HepG2 (cell line): Measurements from ENCODE around the gene EIF2B1. TPM values are rescaled to one million over a fixed set of nuclear protein-coding genes. Genes with fewer than 3 reads are reported as not detected.

Source experiments
- DMAP1 ChIP-seq: IDR thresholded peaks from 2 replicates; pipeline ENCODE4 v1.6.1; 2016
- FOXJ3 ChIP-seq: sonication (generic); formaldehyde crosslinking; IDR thresholded peaks from 2 replicates; pipeline ENCODE4 v1.4.0; 2020; ENCODE audit warnings: missing genetic modification reagents, mild to moderate bottlenecking, borderline replicate concordance
- KDM5A ChIP-seq: fragments of 200-600 bp; sonication (generic); IDR thresholded peaks from 2 replicates; pipeline ENCODE4 v1.7.0; 2018; ENCODE audit warnings: antibody characterized with exemption, mild to moderate bottlenecking, low read length, borderline replicate concordance
- KDM5B ChIP-seq: sonication (generic); formaldehyde crosslinking; IDR thresholded peaks from 2 replicates; pipeline ENCODE4 v1.4.0; 2020; ENCODE audit warnings: missing genetic modification reagents, mild to moderate bottlenecking, borderline replicate concordance
- MBNL3 ChIP-seq: fragments of 250-450 bp; sonication (Bioruptor Pico); conservative IDR thresholded peaks from 2 replicates; pipeline ENCODE4 v1.8.0; 2022; ENCODE audit warnings: mild to moderate bottlenecking, inconsistent platforms
- MLXIP ChIP-seq: sonication (generic); formaldehyde crosslinking; IDR thresholded peaks from 2 replicates; pipeline ENCODE4 v1.9.0; 2021; ENCODE audit warnings: missing genetic modification reagents, borderline replicate concordance
- NRL ChIP-seq: sonication (generic); formaldehyde crosslinking; IDR thresholded peaks from 2 replicates; pipeline ENCODE4 v1.5.0; 2020; ENCODE audit warnings: missing genetic modification reagents, mild to moderate bottlenecking, moderate library complexity, borderline replicate concordance
- RFX1 ChIP-seq: fragments of 450-650 bp; IDR thresholded peaks from 2 replicates; pipeline ENCODE4 v1.6.1; 2017
- SP4 ChIP-seq: sonication (generic); formaldehyde crosslinking; IDR thresholded peaks from 2 replicates; pipeline ENCODE4 v1.8.1; 2023; ENCODE audit warnings: mild to moderate bottlenecking, missing genetic modification reagents
- SP5 ChIP-seq: IDR thresholded peaks from 2 replicates; pipeline ENCODE4 v1.6.1; 2016; ENCODE audit warnings: low read depth, borderline replicate concordance
- ZBTB34 ChIP-seq: sonication (generic); formaldehyde crosslinking; IDR thresholded peaks from 2 replicates; pipeline ENCODE4 v1.8.0; 2022; ENCODE audit warnings: mild to moderate bottlenecking, missing genetic modification reagents
- ZNF33A ChIP-seq: sonication (generic); formaldehyde crosslinking; IDR thresholded peaks from 2 replicates; pipeline ENCODE4 v1.5.1; 2020; ENCODE audit warnings: missing genetic modification reagents, mild to moderate bottlenecking, moderate library complexity, borderline replicate concordance
- ZSCAN12 ChIP-seq: sonication (generic); formaldehyde crosslinking; IDR thresholded peaks from 2 replicates; pipeline ENCODE4 v1.9.0; 2021; ENCODE audit warnings: mild to moderate bottlenecking, missing genetic modification reagents
- polyA plus RNA-seq, 8 experiments: library from polyadenylated mRNA; depleted of rRNA in 3 of 8; stranded (reverse) in 7 of 8; unstranded in 1 of 8; fragments of >200 nt; fragmentation: Illumina TruSeq in 4 of 8; extraction: Trizol in 4 of 8; gene quantifications; 2 replicates each; pipeline versions ENCODE4 v1.2.1 to v1.2.3, GENCODE V29; 2011 to 2016; ENCODE audit warnings: low read depth in 4 of 8, missing spikeins in 1 of 8, mixed read lengths in 1 of 8; ENCODE audit not compliant: insufficient read depth in 1 of 8
- total RNA-seq, 5 experiments: library from RNA; depleted of rRNA; stranded (reverse); fragments of >200 nt; fragmentation: Illumina TruSeq; extraction: Trizol; gene quantifications; 2 replicates each; pipeline ENCODE4 v1.2.3, GENCODE V29; 2016; ENCODE audit warnings: low read depth in 1 of 5
- TF ChIP-seq, protein P1 (sequence below): sonication (generic); formaldehyde crosslinking; IDR thresholded peaks from 2 replicates; pipeline ENCODE4 v1.5.1; 2020; ENCODE audit warnings: mild to moderate bottlenecking, missing genetic modification reagents
- TF ChIP-seq, protein P2 (sequence below): sonication (generic); formaldehyde crosslinking; IDR thresholded peaks from 2 replicates; pipeline ENCODE4 v1.4.0; 2020; ENCODE audit warnings: missing genetic modification reagents, borderline replicate concordance

EIF2B1 gene
- total and polyA plus RNA-seq, 2 of the 13 experiments (the other 11 are each of a cell fraction or from before 2014, with no cell fraction given) = 18.7 to 37.4 TPM

DNA sequence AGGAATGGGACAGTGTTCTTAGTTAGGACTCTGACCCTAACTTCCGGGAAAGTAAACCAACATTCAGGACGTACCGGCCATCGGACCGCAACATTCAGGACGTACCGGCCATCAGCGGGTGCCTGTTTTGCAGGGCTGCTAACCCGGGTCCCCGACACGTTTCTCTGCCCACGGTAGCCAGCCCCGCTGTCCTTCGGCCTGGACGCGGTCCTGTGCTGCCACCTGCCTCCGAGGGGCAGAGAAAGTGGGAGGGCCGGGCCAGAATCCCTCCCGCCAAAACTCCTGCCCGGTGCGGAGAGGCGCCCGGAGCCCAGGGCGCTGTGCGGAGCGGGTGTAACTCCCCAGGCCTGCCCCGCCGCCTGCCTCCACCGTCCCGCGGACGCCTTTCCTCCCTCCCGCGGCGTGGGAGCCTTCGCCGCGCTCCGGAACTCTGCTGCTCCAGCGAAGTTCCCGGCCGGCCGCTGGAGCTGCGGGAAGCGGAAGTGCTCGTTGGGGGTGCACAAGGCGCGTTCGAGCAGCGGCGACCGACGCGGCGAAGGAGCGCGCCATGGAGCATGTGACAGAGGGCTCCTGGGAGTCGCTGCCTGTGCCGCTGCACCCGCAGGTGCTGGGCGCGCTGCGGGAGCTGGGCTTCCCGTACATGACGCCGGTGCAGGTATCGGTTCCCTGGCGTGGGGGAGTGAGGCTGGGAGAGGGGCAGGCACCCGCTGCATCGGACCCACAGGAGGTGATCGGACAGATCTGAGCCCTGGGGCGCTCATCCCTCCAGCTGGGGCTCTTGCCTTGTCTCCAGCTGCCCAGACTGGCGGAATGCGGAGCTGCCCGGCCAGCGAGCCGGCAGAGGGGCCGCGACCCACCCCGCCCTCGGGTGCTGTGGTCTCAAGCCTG is 31.6 kb downstream of the EIF2B1 start, which contains the start of gene DDX55 (continued):
- TF ChIP-seq NRL (CRISPR knock-in tag) (peak; percentile 86; the same call in 1 of the 2 replicates), ZBTB34 (CRISPR knock-in tag) (no peak; the same call in 1 of the 2 replicates), MBNL3 (no peak), SP5 (CRISPR knock-in tag) (no peak; the same call in 1 of the 2 replicates), KDM5A (peak; percentile 100), MLXIP (CRISPR knock-in tag) (0 out of 2 replicates have a peak, but pooled peaks have one; percentile 69), KDM5B (CRISPR knock-in tag) (peak; percentile 97), FOXJ3 (CRISPR knock-in tag) (peak; percentile 23; the same call in 1 of the 2 replicates), DMAP1 (peak; percentile 100), SP4 (CRISPR knock-in tag) (peak; percentile 94), ZNF33A (CRISPR knock-in tag) (0 out of 2 replicates have a peak, but pooled peaks have one; percentile 94), ZSCAN12 (no peak; the same call in 1 of the 2 replicates), RFX1 (no peak)
- TF ChIP-seq, protein P1, sequence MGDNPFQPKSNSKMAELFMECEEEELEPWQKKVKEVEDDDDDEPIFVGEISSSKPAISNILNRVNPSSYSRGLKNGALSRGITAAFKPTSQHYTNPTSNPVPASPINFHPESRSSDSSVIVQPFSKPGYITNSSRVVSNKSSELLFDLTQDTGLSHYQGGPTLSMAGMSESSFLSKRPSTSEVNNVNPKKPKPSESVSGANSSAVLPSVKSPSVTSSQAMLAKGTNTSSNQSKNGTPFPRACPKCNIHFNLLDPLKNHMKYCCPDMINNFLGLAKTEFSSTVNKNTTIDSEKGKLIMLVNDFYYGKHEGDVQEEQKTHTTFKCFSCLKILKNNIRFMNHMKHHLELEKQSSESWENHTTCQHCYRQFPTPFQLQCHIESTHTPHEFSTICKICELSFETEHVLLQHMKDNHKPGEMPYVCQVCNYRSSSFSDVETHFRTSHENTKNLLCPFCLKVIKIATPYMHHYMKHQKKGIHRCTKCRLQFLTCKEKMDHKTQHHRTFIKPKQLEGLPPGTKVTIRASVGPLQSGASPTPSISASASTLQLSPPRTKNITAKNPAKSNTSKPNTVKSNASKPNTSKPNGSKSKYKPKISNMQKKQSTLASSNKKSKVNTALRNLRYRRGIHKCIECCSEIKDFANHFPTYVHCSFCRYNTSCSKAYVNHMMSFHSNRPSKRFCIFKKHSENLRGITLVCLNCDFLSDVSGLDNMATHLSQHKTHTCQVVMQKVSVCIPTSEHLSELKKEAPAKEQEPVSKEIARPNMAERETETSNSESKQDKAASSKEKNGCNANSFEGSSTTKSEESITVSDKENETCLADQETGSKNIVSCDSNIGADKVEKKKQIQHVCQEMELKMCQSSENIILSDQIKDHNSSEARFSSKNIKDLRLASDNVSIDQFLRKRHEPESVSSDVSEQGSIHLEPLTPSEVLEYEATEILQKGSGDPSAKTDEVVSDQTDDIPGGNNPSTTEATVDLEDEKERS (CRISPR knock-in tag) = no peak
- TF ChIP-seq, protein P2, sequence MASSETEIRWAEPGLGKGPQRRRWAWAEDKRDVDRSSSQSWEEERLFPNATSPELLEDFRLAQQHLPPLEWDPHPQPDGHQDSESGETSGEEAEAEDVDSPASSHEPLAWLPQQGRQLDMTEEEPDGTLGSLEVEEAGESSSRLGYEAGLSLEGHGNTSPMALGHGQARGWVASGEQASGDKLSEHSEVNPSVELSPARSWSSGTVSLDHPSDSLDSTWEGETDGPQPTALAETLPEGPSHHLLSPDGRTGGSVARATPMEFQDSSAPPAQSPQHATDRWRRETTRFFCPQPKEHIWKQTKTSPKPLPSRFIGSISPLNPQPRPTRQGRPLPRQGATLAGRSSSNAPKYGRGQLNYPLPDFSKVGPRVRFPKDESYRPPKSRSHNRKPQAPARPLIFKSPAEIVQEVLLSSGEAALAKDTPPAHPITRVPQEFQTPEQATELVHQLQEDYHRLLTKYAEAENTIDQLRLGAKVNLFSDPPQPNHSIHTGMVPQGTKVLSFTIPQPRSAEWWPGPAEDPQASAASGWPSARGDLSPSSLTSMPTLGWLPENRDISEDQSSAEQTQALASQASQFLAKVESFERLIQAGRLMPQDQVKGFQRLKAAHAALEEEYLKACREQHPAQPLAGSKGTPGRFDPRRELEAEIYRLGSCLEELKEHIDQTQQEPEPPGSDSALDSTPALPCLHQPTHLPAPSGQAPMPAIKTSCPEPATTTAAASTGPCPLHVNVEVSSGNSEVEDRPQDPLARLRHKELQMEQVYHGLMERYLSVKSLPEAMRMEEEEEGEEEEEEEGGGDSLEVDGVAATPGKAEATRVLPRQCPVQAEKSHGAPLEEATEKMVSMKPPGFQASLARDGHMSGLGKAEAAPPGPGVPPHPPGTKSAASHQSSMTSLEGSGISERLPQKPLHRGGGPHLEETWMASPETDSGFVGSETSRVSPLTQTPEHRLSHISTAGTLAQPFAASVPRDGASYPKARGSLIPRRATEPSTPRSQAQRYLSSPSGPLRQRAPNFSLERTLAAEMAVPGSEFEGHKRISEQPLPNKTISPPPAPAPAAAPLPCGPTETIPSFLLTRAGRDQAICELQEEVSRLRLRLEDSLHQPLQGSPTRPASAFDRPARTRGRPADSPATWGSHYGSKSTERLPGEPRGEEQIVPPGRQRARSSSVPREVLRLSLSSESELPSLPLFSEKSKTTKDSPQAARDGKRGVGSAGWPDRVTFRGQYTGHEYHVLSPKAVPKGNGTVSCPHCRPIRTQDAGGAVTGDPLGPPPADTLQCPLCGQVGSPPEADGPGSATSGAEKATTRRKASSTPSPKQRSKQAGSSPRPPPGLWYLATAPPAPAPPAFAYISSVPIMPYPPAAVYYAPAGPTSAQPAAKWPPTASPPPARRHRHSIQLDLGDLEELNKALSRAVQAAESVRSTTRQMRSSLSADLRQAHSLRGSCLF (CRISPR knock-in tag) = peak; percentile 66; the same call in 1 of the 2 replicates
